A673 (cell line): ENCODE measurements around the gene C11orf21.

Experiments used
- EZH2 ChIP-seq: fragments of 200-600 bp; sonication (generic); IDR thresholded peaks from 2 replicates; pipeline ENCODE4 v1.6.1; 2017; ENCODE audit warnings: borderline replicate concordance, low read depth, mild to moderate bottlenecking, mixed read lengths, antibody characterized with exemption, low read length; ENCODE audit not compliant: poor library complexity, severe bottlenecking
- TF ChIP-seq, protein P1 (sequence below): fragments of 300-800, 200-600 bp; sonication (generic); conservative IDR thresholded peaks from 2 replicates; pipeline ENCODE4 v1.5.1; 2017; ENCODE audit warnings: low read depth, mild to moderate bottlenecking, antibody characterized with exemption, low read length, moderate library complexity, mixed read lengths

DNA sequence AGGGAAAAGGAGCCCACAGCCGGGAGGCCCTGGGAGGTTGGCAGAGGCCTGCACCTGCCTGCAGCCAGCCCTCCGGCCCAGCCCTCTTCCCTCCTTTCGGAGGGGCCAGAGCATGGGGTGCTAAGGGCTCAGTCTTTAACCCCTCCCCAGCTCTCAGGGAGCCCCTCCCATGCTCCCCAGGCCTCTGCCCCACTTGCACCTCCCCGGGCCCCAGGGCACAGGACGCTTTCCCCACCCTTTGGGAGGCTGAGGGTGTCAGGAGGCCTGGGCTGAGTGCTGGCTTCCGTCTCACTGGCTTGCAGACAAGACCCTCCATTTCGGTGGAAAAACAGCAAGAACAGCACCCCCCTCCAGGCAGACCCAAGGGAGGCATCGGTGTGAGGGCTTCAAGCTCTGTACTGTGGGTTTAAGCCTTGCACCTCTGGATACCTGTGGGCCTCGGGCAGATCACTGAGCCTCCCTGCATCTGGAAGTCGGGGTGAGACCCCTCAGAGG, 38.6 kb downstream of the C11orf21 start:
- TF ChIP-seq EZH2: no peak
- TF ChIP-seq, protein P1, sequence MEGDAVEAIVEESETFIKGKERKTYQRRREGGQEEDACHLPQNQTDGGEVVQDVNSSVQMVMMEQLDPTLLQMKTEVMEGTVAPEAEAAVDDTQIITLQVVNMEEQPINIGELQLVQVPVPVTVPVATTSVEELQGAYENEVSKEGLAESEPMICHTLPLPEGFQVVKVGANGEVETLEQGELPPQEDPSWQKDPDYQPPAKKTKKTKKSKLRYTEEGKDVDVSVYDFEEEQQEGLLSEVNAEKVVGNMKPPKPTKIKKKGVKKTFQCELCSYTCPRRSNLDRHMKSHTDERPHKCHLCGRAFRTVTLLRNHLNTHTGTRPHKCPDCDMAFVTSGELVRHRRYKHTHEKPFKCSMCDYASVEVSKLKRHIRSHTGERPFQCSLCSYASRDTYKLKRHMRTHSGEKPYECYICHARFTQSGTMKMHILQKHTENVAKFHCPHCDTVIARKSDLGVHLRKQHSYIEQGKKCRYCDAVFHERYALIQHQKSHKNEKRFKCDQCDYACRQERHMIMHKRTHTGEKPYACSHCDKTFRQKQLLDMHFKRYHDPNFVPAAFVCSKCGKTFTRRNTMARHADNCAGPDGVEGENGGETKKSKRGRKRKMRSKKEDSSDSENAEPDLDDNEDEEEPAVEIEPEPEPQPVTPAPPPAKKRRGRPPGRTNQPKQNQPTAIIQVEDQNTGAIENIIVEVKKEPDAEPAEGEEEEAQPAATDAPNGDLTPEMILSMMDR: no peak
